GM18526 (cell line): ENCODE measurements around the gene MYMX.

Experiments
- POLR2A ChIP-seq: IDR thresholded peaks from 3 replicates; pipeline ENCODE4 v1.6.1; 2011; ENCODE audit not compliant: insufficient read length; ENCODE audit errors: extremely low read depth

MYMX gene

DNA sequence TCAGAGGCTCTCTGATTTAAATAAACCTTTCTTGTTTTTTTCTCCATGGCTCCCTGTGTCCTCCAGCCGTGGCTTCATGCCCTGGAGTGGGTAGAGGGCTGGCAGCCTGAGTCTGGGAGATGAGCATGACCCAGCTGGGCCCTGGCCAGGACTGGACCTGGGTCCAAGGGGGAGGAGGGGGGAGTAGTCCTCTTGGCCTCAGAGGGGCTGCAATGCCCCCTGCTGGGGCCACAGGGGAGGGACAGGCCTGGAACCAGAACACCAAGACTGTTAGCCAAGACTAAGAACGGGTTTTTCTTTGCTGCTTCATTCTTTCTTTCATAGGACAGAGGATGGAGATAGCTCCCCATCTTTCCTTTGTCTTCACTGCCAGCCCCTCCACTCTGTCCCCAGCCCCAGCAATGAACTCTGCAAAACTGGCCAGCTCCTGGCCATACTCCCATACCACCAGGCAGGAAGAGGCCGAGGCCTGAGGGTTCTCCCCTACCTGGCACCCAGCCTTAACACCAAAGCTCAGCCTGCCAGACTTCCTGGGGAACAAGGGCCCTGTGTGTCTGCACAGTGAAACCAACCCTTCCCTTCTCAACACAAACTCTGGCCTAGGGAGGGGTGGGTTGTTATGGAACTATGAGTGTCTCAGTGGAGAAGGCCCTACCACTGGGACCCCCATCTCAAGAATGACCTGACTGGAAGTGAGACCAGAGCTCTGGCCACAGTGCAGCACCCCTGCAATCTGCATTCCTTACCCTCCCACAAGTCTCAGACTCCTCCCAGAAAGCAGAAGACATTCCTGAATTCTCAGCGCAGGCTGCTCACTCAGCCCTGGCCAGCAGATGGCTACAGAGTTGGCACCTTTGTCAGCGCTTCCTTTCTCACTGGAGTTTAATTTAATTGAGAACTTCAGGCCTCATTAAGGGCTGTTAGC lies 17.6 kb downstream of the MYMX start:
- TF ChIP-seq POLR2A: no peak

- no peak for TF ChIP-seq POLR2A
Observed at GRCh38 chr6:44235269-44235668, 18.5 kb downstream of the MYMX start.

GRCh38 chr6:44235891-44236516 lies 19.3 kb downstream of the MYMX start:
- TF ChIP-seq POLR2A: no peak

GRCh38 chr6:44237021-44237812 lies 20.5 kb downstream of the MYMX start:
- no peak for TF ChIP-seq POLR2A

- no peak for TF ChIP-seq POLR2A
Observed at GRCh38 chr6:44237813-44238433, 21.2 kb downstream of the MYMX start.

DNA sequence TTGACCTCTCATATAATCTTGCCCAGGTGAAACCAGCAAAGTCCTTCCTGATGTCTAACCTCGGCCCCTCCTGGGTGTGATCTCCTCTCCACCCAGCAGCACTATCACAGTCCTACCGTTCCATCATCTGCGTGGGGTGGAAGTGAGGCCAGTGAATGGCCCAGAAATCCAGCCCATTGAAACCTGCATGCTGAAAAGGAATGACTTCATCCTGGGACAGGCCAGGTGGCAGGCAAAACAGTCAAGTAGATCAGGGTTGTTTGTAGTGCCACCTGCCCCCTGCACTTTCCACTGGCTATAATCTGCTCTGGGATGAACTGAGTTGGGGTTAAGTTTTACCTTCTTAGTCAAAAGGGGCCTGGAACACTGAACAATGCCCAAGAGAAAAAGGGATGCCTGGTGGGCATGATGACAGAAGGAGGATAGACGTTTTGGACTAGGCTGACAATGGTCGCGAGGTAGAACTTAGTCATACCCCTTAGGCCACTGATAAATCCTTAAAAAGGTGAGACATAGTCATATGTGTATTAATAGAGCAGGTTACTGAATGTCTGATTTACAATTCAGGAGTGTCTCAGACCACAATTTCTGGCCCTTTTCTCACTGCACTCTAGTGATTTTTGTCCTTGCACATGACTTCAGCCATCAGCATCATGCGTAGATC lies 22.1 kb downstream of the MYMX start:
- TF ChIP-seq POLR2A: no peak

DNA sequence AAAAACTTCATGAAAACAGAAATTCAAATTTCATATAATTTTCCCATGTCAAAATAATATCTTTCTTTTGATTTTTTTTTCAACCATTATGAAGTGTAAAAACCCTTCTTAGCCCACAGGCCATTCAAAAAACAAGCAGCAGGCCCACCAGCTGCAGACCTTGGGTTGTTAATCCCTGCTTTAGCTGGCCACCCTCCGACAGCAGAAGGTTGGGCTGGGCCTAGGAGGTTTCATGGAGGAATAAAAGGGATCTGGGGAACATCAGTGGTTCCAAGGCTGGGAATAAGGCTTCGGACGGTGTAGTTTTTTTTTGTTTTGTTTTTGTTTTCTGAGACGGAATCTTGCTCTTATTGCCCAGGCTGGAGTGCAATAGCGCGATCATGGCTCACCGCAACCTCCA lies 26.6 kb downstream of the MYMX start:
- TF ChIP-seq POLR2A: no peak

DNA sequence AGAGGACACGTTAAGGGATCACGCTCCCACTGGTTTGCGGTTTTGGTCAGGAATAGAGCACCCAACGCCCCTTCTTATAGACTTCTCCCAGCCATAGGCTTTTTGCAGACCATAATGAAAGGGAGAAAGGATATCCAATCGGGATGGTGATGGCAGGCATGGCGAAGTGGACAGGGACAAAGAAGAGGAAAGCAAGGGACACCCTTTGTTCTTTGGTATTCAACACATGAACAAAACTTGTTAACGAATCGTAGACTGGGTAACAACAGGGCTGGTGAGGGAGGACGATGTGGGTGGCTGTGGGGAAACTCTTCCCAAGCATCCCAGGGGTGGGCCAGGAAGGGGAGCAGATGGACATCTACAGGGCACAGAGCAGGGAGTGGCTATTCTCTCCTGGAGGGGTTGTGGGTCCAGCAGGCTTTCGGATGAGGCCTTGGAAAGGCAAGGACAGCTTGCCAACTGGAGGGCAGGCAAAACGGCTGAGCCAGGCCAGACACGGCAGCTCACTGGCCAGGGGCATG lies 28.7 kb downstream of the MYMX start:
- TF ChIP-seq POLR2A: no peak

DNA sequence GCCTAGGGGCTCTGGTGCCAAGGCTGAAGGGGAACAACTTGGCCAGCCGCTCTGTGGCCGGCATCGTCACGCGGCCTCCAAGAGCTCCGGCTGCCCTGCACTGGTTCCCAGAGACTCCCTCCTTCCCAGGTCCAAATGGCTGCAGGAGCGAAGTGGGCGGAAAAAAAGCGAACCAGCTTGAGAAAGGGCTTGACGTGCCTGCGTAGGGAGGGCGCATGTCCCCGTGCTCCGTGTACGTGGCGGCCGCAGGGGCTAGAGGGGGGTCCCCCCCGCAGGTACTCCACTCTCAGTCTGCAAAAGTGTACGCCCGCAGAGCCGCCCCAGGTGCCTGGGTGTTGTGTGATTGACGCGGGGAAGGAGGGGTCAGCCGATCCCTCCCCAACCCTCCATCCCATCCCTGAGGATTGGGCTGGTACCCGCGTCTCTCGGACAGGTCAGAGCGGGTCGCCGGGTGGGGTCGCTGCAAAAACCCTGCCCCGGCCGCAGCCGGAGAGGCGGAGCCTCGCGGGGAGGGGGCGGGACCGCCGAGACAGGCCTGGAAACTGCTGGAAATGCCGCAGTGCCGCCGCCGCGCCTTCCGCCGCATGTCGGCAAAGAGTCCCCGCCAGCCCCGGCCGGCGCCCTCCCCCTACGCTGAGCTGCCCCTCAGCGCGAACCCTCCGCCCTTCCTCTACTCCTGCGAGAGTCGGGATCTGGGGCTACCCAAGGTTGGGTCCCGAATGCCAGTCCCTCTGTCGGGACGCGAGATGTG lies 29.4 kb downstream of the MYMX start:
- TF ChIP-seq POLR2A: no peak

GRCh38 chr6:44246663-44247337 lies 30.1 kb downstream of the MYMX start, which contains the start of gene HSP90AB1:
HSP90AB1 (plus strand) TSS chr6:44247101; CDS start chr6:44248630, 1,529 bp downstream.
- TF ChIP-seq POLR2A: peak; percentile 99

GRCh38 chr6:44247338-44248302 lies 30.9 kb downstream of the MYMX start:
- peak; percentile 31 for TF ChIP-seq POLR2A

DNA sequence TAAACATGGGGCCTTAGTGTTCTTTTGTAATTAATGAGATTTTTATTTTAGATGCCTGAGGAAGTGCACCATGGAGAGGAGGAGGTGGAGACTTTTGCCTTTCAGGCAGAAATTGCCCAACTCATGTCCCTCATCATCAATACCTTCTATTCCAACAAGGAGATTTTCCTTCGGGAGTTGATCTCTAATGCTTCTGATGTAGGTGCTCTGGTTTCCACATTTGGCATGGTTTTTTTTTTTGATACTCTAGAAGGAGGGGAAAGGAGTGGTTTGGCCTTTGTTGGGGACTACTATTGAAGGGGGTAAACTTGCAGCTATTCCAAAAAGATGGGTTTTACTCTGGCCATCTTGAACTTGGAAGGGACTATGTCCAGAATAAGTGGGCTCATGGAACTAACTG lies 31.9 kb downstream of the MYMX start:
- TF ChIP-seq POLR2A: no peak
